GM23338 (cell line): Measurements from ENCODE around the gene TRIM59.

Source experiments
- CREB1 ChIP-seq: fragments of 250-450 bp; sonication (Bioruptor Pico); IDR thresholded peaks from 2 replicates; pipeline ENCODE4 v1.5.0; 2020; ENCODE audit warnings: low read depth, mild to moderate bottlenecking, moderate library complexity
- ETS1 ChIP-seq: IDR thresholded peaks from 2 replicates; pipeline ENCODE4 v1.6.1; 2016; ENCODE audit warnings: antibody characterized with exemption
- EZH2 ChIP-seq: fragments of 200-600 bp; sonication (generic); IDR thresholded peaks from one replicate; pipeline ENCODE4 v1.8.0; 2017; ENCODE audit warnings: antibody characterized with exemption, mild to moderate bottlenecking, low read depth; ENCODE audit not compliant: unreplicated experiment
- EZH2phosphoT487 ChIP-seq: fragments of 200-600 bp; sonication (generic); IDR thresholded peaks from one replicate; pipeline ENCODE4 v1.8.1; 2018; ENCODE audit warnings: antibody characterized with exemption; ENCODE audit not compliant: unreplicated experiment
- JUNB ChIP-seq: IDR thresholded peaks from one replicate; pipeline ENCODE4 v1.6.1; 2016; ENCODE audit warnings: antibody characterized with exemption; ENCODE audit not compliant: unreplicated experiment
- NANOG ChIP-seq: IDR thresholded peaks from 2 replicates; pipeline ENCODE4 v1.6.1; 2016; ENCODE audit warnings: antibody characterized with exemption, borderline replicate concordance
- POLR2AphosphoS5 ChIP-seq: IDR thresholded peaks from 2 replicates; pipeline ENCODE4 v1.6.1; 2016; ENCODE audit warnings: antibody characterized with exemption, low read depth
- STAT1 ChIP-seq: IDR thresholded peaks from one replicate; pipeline ENCODE4 v1.6.1; 2016; ENCODE audit warnings: antibody characterized with exemption; ENCODE audit not compliant: unreplicated experiment
- ZNF114 ChIP-seq: fragments of 250-450 bp; sonication (Bioruptor Pico); IDR thresholded peaks from 2 replicates; pipeline ENCODE4 v1.5.0; 2020; ENCODE audit warnings: mild to moderate bottlenecking, moderate library complexity
- ZNF331 ChIP-seq: fragments of 250-450 bp; sonication (Bioruptor Pico); IDR thresholded peaks from 2 replicates; pipeline ENCODE4 v1.5.0; 2020; ENCODE audit warnings: low read depth, mild to moderate bottlenecking, moderate library complexity
- TF ChIP-seq, protein P1 (sequence below), 2 experiments: fragments of 200-600 bp in 1 of 2; sonication (generic) in 1 of 2; conservative IDR thresholded peaks; 2 replicates each; pipeline versions ENCODE4 v1.5.1 to v1.6.1; 2016 to 2017; ENCODE audit warnings: antibody characterized with exemption in 2 of 2, low read depth in 2 of 2, mild to moderate bottlenecking in 2 of 2, moderate library complexity in 1 of 2
- TF ChIP-seq, protein P2 (sequence below): IDR thresholded peaks from one replicate; pipeline ENCODE4 v1.6.1; 2018; ENCODE audit warnings: antibody characterized with exemption; ENCODE audit not compliant: unreplicated experiment

DNA sequence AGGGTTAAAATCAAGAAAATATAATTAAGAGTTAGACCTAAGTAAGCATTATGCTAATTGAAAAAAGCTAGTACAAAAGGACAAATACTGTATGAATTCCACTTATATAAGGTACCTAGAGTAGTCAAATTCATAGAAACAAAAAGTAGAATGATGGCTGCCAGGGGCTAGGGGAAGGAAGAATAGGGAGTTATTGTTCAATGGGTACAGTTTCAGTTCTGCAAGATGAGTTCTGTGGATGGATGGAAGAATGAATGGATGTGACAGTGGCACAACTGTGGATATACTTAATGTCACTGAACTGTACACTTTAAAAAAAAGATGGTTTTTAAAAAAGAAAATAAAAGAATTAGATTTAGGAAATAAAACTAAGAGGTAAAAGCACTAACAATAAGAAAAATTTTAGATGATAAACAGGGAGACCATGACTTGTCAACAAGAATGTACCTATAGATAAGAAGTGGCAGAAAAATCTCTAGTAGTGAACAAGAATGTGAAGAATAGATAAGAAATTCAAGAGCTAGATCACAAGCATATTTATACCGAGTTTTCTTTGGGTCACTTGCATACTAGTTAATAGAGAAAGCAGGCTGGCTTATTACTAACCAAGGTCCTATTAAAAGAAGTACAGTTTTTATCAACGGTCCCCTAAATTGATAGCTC lies 56.1 kb downstream of the TRIM59 start:
- TF ChIP-seq, protein P1, sequence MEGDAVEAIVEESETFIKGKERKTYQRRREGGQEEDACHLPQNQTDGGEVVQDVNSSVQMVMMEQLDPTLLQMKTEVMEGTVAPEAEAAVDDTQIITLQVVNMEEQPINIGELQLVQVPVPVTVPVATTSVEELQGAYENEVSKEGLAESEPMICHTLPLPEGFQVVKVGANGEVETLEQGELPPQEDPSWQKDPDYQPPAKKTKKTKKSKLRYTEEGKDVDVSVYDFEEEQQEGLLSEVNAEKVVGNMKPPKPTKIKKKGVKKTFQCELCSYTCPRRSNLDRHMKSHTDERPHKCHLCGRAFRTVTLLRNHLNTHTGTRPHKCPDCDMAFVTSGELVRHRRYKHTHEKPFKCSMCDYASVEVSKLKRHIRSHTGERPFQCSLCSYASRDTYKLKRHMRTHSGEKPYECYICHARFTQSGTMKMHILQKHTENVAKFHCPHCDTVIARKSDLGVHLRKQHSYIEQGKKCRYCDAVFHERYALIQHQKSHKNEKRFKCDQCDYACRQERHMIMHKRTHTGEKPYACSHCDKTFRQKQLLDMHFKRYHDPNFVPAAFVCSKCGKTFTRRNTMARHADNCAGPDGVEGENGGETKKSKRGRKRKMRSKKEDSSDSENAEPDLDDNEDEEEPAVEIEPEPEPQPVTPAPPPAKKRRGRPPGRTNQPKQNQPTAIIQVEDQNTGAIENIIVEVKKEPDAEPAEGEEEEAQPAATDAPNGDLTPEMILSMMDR (conservative IDR thresholded peaks at IDR 0.05; ENCODE audit: low read depth in 2 of 2), result no peak
- no peak for TF ChIP-seq EZH2
- TF ChIP-seq, protein P2, sequence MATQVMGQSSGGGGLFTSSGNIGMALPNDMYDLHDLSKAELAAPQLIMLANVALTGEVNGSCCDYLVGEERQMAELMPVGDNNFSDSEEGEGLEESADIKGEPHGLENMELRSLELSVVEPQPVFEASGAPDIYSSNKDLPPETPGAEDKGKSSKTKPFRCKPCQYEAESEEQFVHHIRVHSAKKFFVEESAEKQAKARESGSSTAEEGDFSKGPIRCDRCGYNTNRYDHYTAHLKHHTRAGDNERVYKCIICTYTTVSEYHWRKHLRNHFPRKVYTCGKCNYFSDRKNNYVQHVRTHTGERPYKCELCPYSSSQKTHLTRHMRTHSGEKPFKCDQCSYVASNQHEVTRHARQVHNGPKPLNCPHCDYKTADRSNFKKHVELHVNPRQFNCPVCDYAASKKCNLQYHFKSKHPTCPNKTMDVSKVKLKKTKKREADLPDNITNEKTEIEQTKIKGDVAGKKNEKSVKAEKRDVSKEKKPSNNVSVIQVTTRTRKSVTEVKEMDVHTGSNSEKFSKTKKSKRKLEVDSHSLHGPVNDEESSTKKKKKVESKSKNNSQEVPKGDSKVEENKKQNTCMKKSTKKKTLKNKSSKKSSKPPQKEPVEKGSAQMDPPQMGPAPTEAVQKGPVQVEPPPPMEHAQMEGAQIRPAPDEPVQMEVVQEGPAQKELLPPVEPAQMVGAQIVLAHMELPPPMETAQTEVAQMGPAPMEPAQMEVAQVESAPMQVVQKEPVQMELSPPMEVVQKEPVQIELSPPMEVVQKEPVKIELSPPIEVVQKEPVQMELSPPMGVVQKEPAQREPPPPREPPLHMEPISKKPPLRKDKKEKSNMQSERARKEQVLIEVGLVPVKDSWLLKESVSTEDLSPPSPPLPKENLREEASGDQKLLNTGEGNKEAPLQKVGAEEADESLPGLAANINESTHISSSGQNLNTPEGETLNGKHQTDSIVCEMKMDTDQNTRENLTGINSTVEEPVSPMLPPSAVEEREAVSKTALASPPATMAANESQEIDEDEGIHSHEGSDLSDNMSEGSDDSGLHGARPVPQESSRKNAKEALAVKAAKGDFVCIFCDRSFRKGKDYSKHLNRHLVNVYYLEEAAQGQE, result no peak
- no peak for TF ChIP-seq CREB1 (CRISPR knock-in tag)
- TF ChIP-seq JUNB, result no peak
- TF ChIP-seq POLR2AphosphoS5, result no peak
- no peak for TF ChIP-seq NANOG
- TF ChIP-seq EZH2phosphoT487, result no peak
- no peak for TF ChIP-seq ETS1
- TF ChIP-seq STAT1, result no peak
- no peak for TF ChIP-seq ZNF331
- TF ChIP-seq ZNF114, result no peak
